Measurements from ENCODE around the gene AOC3. TPM values are rescaled to one million over a fixed set of nuclear protein-coding genes. Genes with fewer than 3 reads are reported as not detected.

AOC3 gene
- polyA plus RNA-seq, 3 donors: 0.85 TPM; not detected in 2

GRCh38 chr17:42827472-42827871, 23.5 kb upstream of the AOC3 start:
- no peaks in the 10 kb centered on the region for H3K9me3 ChIP-seq (replicated peaks in 1 of 2; ENCODE audit: control insufficient read depth in 1 of 2, insufficient read depth in 1 of 2, low read length in 2 of 2)
- H3K27ac Mint-ChIP-seq: no peak overlapping the region
- H2AFZ ChIP-seq (ENCODE audit: insufficient read depth, low read depth, low read length, poor library complexity, severe bottlenecking): no peak overlapping the region
- H3K27ac ChIP-seq (ENCODE audit: low read depth in 1 of 2, low read length in 2 of 2): no peak overlapping the region
- peaks cover 0 to 4% (median 0%) of the 10 kb centered on the region in 7 donors for H3K9me3 Mint-ChIP-seq
- H3K4me1 Mint-ChIP-seq: peaks cover 14% of the 10 kb centered on the region
- H3K9ac ChIP-seq (ENCODE audit: insufficient read depth, low read length, poor library complexity, severe bottlenecking): no peak overlapping the region
- intact Hi-C loops (cut with micrococcal nuclease): no loop called here
- H3K36me3 ChIP-seq (replicated peaks in 1 of 2; ENCODE audit: control insufficient read depth in 1 of 2, insufficient read depth in 2 of 2, low read length in 2 of 2): no peaks in the 10 kb centered on the region
- no peaks in the 10 kb centered on the region for H3K27me3 ChIP-seq (ENCODE audit: control insufficient read depth in 2 of 2, insufficient read depth in 2 of 2, low read length in 2 of 2)
- peaks cover 9 to 10% (median 10%) of the 10 kb centered on the region in 3 donors for H3K27me3 Mint-ChIP-seq (ENCODE audit: low read depth in 3 of 3)
- no peak for DNase-seq
- no peak overlapping the region for H3K4me3 ChIP-seq (replicated peaks in 1 of 3; ENCODE audit: low read depth in 2 of 3, low read length in 3 of 3)
- no peak overlapping the region for H3K4me3 Mint-ChIP-seq
- H3K4me2 ChIP-seq (replicated peaks; ENCODE audit: extremely low read depth, low read length, poor library complexity, severe bottlenecking): no peak overlapping the region
- H3K4me1 ChIP-seq (ENCODE audit: control insufficient read depth in 1 of 2, insufficient read depth in 2 of 2, low read length in 2 of 2): peaks cover 11 to 23% of the 10 kb centered on the region in 2 donors
- H4K20me1 ChIP-seq (ENCODE audit: insufficient read depth, low read length): no peaks in the 10 kb centered on the region
- H3K79me2 ChIP-seq (ENCODE audit: insufficient read depth, low read length): peaks cover 17% of the 10 kb centered on the region
- peaks cover 0 to 3% of the 10 kb centered on the region in 2 donors for H3K36me3 Mint-ChIP-seq
- WGBS (ENCODE audit: insufficient coverage): no CpG with 5 or more reads among the region's 1 CpG
- no peak for TF ChIP-seq CTCF (IDR thresholded peaks at IDR 0.05)

DNA sequence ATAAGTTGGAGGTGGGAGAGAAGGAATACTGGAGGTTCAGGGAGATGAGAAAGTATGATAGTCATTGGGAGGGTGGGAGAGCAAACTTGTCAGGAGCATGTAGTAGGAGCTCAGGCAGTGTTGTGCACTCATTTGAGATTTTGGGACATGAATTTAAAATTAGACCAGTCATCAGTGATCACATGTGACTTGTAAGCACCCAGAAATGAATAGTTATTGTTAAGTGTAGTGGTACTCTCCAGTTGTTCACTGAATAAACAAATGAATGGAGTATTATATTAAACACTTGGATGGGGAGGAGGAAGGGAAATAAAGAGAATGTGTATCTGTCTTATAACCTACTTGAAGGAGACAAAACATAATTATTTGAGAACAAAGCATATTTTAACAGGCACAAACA, 20.0 kb upstream of the AOC3 start:
- Histone ChIP-seq H3K36me3 (replicated peaks in 1 of 2; ENCODE audit: control insufficient read depth in 1 of 2, insufficient read depth in 2 of 2, low read length in 2 of 2) (peaks cover 2 to 5% of the 10 kb centered on the region in 2 donors), H2AFZ (ENCODE audit: insufficient read depth, low read depth, low read length, poor library complexity, severe bottlenecking) (no peak overlapping the region), H4K20me1 (ENCODE audit: insufficient read depth, low read length) (peaks cover under 1% of the 10 kb centered on the region), H3K4me2 (replicated peaks; ENCODE audit: extremely low read depth, low read length, poor library complexity, severe bottlenecking) (no peak overlapping the region), H3K4me1 (ENCODE audit: control insufficient read depth in 1 of 2, insufficient read depth in 2 of 2, low read length in 2 of 2) (peaks cover 24 to 31% of the 10 kb centered on the region in 2 donors), H3K27ac (ENCODE audit: low read depth in 1 of 2, low read length in 2 of 2) (no peak overlapping the region), H3K4me3 (replicated peaks in 1 of 3; ENCODE audit: low read depth in 2 of 3, low read length in 3 of 3) (no peak overlapping the region), H3K9ac (ENCODE audit: insufficient read depth, low read length, poor library complexity, severe bottlenecking) (no peak overlapping the region), H3K79me2 (ENCODE audit: insufficient read depth, low read length) (peaks cover 22% of the 10 kb centered on the region), H3K9me3 (replicated peaks in 1 of 2; ENCODE audit: control insufficient read depth in 1 of 2, insufficient read depth in 1 of 2, low read length in 2 of 2) (no peaks in the 10 kb centered on the region), H3K27me3 (ENCODE audit: control insufficient read depth in 2 of 2, insufficient read depth in 2 of 2, low read length in 2 of 2) (no peaks in the 10 kb centered on the region)
- no peak for DNase-seq
- peaks cover 24% of the 10 kb centered on the region for H3K4me1 Mint-ChIP-seq
- no peak for TF ChIP-seq CTCF (IDR thresholded peaks at IDR 0.05)
- peaks cover 0 to 2% (median 0%) of the 10 kb centered on the region in 7 donors for H3K9me3 Mint-ChIP-seq
- no peak overlapping the region for H3K27ac Mint-ChIP-seq
- intact Hi-C loops (cut with micrococcal nuclease): loop anchor here in 1 of 2 donors (5.0 kb wide), 1 partner anchor 341 kb away; the partner anchor contains the start of gene NBR1
- H3K27me3 Mint-ChIP-seq (ENCODE audit: low read depth in 3 of 3): peaks cover 10% of the 10 kb centered on the region in 3 donors
- peaks cover 0 to 4% of the 10 kb centered on the region in 2 donors for H3K36me3 Mint-ChIP-seq
- H3K4me3 Mint-ChIP-seq: peak overlapping the region in 1 of 2 donors; percentile 1

All from CD14-positive monocyte (primary cell).